ENCODE measurements around the gene CCDC167. TPM values are rescaled to one million over a fixed set of nuclear protein-coding genes. Genes with fewer than 3 reads are reported as not detected.

CCDC167 gene
- total RNA-seq, 3 donors from 2014 or later (not counting 1 experiment from before 2014, with no cell fraction given): 10.2 to 27.4 (median 19.4) TPM

DNA sequence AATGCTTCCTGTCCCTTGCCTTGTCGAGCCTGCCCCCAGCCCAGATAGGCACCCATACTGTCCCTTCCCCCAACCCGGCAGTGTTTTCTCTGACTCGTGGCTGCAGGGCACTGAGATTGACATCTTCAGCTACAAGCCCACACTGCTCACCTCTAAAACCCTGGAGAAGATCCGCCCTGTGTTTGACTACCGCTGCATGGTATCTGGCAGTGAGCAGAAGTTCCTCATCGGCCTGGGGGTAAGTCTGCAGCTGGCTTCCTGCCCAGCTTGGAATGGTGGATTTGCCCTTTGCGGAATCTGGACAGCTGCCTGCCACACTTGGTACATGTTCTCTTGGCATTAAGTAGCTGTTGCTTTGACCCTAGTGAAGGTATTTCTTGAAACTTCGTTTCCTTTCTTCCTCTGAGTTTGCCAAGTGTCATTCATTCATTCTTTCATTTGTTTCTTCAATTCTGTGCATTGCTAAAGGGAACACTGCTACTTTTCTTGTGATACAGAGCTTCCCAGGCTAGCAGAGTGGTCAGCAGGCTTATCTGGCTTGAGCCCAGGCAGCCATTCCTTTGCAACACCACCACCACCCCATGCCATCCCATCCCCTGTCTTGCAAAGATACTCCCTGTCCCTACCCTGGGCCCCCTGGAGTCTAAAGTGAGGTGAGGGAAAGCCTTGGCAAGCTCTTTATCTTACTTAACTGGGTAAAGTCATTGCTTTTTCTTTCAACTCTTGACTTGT, 26.2 kb downstream of the CCDC167 start:
- TF ChIP-seq, protein P1, sequence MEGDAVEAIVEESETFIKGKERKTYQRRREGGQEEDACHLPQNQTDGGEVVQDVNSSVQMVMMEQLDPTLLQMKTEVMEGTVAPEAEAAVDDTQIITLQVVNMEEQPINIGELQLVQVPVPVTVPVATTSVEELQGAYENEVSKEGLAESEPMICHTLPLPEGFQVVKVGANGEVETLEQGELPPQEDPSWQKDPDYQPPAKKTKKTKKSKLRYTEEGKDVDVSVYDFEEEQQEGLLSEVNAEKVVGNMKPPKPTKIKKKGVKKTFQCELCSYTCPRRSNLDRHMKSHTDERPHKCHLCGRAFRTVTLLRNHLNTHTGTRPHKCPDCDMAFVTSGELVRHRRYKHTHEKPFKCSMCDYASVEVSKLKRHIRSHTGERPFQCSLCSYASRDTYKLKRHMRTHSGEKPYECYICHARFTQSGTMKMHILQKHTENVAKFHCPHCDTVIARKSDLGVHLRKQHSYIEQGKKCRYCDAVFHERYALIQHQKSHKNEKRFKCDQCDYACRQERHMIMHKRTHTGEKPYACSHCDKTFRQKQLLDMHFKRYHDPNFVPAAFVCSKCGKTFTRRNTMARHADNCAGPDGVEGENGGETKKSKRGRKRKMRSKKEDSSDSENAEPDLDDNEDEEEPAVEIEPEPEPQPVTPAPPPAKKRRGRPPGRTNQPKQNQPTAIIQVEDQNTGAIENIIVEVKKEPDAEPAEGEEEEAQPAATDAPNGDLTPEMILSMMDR (IDR thresholded peaks at IDR 0.05): no peak
- Mint-ChIP-seq H3K27ac (no peak overlapping the region), H3K27me3 (ENCODE audit: low read depth in 2 of 2) (no peaks in the 10 kb centered on the region)

DNA sequence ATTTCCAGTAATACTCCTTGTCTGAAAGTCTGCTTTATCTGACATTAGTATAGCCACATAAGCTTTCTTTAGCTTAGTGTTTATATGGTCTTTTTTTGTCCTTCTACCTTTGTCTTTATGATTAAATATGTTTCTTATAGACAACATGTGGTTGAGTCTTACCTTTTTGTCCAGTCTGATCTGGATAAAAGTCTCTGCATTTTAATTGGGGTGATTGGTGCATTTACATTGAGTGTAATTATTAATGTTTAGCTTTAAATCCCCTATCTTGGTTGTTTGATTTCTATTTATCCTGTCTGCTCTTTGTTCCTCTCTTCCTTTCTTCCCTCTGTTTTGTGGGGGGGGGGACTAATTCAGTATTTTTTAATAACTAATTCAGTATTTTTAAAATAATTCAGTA, 32.0 kb downstream of the CCDC167 start:
- H3K4me1 Mint-ChIP-seq: peaks cover 0 to 6% of the 10 kb centered on the region in 2 donors
- peaks cover 17% of the 10 kb centered on the region for H3K36me3 Mint-ChIP-seq
- TF ChIP-seq, protein P1 (IDR thresholded peaks at IDR 0.05): no peak
- no peak for DNase-seq
- Histone ChIP-seq H3K4me3 (ENCODE audit: low read length) (no peak overlapping the region), H3K36me3 (ENCODE audit: control insufficient read depth, insufficient read depth, low read length) (peaks cover 48% of the 10 kb centered on the region), H3K27ac (ENCODE audit: low read length) (no peak overlapping the region), H3K4me1 (ENCODE audit: control insufficient read depth, insufficient read depth, low read length) (no peaks in the 10 kb centered on the region), H3K27me3 (ENCODE audit: control insufficient read depth, insufficient read depth, low read length) (no peaks in the 10 kb centered on the region), H3K9me3 (ENCODE audit: control insufficient read depth, insufficient read depth, low read length) (no peaks in the 10 kb centered on the region)
- intact Hi-C loops (cut with micrococcal nuclease): no loop called here
- no peak overlapping the region for H3K4me3 Mint-ChIP-seq
- H3K27me3 Mint-ChIP-seq (ENCODE audit: low read depth in 2 of 2): no peaks in the 10 kb centered on the region
- H3K27ac Mint-ChIP-seq: no peak overlapping the region
- no peak for ATAC-seq
- H3K9me3 Mint-ChIP-seq: no peaks in the 10 kb centered on the region

More for the DNA sequence above, 26.2 kb downstream of the CCDC167 start:
- Mint-ChIP-seq H3K9me3 (no peaks in the 10 kb centered on the region), H3K4me1 (peaks cover 0 to 4% of the 10 kb centered on the region in 2 donors), H3K4me3 (no peak overlapping the region), H3K36me3 (peaks cover 20% of the 10 kb centered on the region)
- no peak for DNase-seq
- Histone ChIP-seq H3K4me3 (ENCODE audit: low read length) (no peak overlapping the region), H3K36me3 (ENCODE audit: control insufficient read depth, insufficient read depth, low read length) (peaks cover 82% of the 10 kb centered on the region), H3K27me3 (ENCODE audit: control insufficient read depth, insufficient read depth, low read length) (no peaks in the 10 kb centered on the region), H3K9me3 (ENCODE audit: control insufficient read depth, insufficient read depth, low read length) (no peaks in the 10 kb centered on the region), H3K27ac (ENCODE audit: low read length) (no peak overlapping the region), H3K4me1 (ENCODE audit: control insufficient read depth, insufficient read depth, low read length) (no peaks in the 10 kb centered on the region)
- WGBS (ENCODE audit: insufficient coverage): 87% methylated on average over 8 of the region's 8 CpGs
- intact Hi-C loops (cut with micrococcal nuclease): no loop called here
- ATAC-seq: no peak

DNA sequence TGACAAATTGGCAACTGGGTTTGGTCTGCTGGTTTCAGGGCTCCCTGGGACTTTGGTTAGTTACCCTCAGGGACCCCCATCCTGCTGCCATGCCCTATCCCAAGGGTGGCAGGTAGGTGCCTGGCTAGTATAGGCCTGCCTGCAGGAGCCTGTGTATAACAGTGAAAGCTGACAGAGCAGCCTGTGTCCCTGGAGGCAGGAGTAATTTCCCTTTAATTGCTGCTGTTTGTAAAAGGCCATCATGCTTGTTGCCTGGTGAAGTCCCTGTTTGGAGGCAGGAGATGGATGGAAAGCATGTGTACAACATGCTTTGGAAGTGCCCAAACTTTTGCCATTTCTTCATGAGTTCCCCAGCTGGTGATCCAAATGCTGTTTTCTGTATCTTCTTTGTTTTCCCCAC, 36.6 kb downstream of the CCDC167 start:
- Histone ChIP-seq H3K4me1 (ENCODE audit: control insufficient read depth, insufficient read depth, low read length) (no peaks in the 10 kb centered on the region), H3K4me3 (ENCODE audit: low read length) (no peak overlapping the region), H3K36me3 (ENCODE audit: control insufficient read depth, insufficient read depth, low read length) (peaks cover 66% of the 10 kb centered on the region), H3K27me3 (ENCODE audit: control insufficient read depth, insufficient read depth, low read length) (no peaks in the 10 kb centered on the region), H3K27ac (ENCODE audit: low read length) (no peak overlapping the region), H3K9me3 (ENCODE audit: control insufficient read depth, insufficient read depth, low read length) (no peaks in the 10 kb centered on the region)
- Mint-ChIP-seq H3K4me3 (no peak overlapping the region), H3K9me3 (no peaks in the 10 kb centered on the region), H3K27me3 (ENCODE audit: low read depth in 2 of 2) (no peaks in the 10 kb centered on the region), H3K36me3 (peaks cover 17% of the 10 kb centered on the region), H3K27ac (peak overlapping the region in 1 of 2 donors; percentile 8), H3K4me1 (peaks cover 0 to 6% of the 10 kb centered on the region in 2 donors)
- no peak for ATAC-seq
- TF ChIP-seq, protein P1 (IDR thresholded peaks at IDR 0.05): no peak
- DNase-seq: no peak
- intact Hi-C loops (cut with micrococcal nuclease): no loop called here

DNA sequence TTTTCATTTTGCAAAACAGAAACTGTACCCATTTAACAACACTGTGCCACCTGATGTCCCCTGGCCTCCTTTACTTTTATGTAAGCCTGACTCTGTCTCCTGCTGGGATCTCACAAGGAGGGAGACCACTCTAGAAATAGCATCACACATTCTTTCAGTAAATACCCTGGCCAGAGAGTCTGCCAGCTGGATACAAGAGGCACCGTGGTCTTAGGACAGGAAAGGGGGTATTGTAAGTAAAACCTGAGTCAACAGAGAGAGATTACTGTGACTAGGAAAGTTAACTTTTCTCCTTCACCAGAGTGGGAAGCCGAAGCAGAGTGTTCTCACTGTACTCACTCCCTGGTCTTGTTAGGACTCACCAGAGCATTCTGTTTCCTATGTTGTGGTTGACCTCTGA, 38.9 kb downstream of the CCDC167 start:
- 95% methylated on average over 1 of the region's 2 CpGs for WGBS (ENCODE audit: insufficient coverage)
- H3K36me3 Mint-ChIP-seq: peaks cover 8% of the 10 kb centered on the region
- no peak overlapping the region for H3K27ac Mint-ChIP-seq

More for the DNA sequence above, 38.9 kb downstream of the CCDC167 start:
- H3K27me3 ChIP-seq (ENCODE audit: control insufficient read depth, insufficient read depth, low read length): no peaks in the 10 kb centered on the region
- H3K27me3 Mint-ChIP-seq (ENCODE audit: low read depth in 2 of 2): no peaks in the 10 kb centered on the region
- intact Hi-C loops (cut with micrococcal nuclease): no loop called here
- H3K36me3 ChIP-seq (ENCODE audit: control insufficient read depth, insufficient read depth, low read length): peaks cover 65% of the 10 kb centered on the region
- no peaks in the 10 kb centered on the region for H3K9me3 Mint-ChIP-seq
- no peak for ATAC-seq
- DNase-seq: no peak
- H3K4me1 ChIP-seq (ENCODE audit: control insufficient read depth, insufficient read depth, low read length): no peaks in the 10 kb centered on the region
- no peak overlapping the region for H3K4me3 Mint-ChIP-seq
- TF ChIP-seq, protein P1 (IDR thresholded peaks at IDR 0.05): no peak
- H3K9me3 ChIP-seq (ENCODE audit: control insufficient read depth, insufficient read depth, low read length): no peaks in the 10 kb centered on the region
- H3K4me1 Mint-ChIP-seq: peaks cover 6 to 12% of the 10 kb centered on the region in 2 donors
- H3K27ac ChIP-seq (ENCODE audit: low read length): no peak overlapping the region
- no peak overlapping the region for H3K4me3 ChIP-seq (ENCODE audit: low read length)
